GM12878 (cell line): ENCODE data around the gene HUS1B. TPM values are rescaled to one million over a fixed set of nuclear protein-coding genes. Genes with fewer than 3 reads are reported as not detected.

ENCODE experiments used
- ATAC-seq: fragments of 200-7000 bp; cut with Tn5 transposase; 3 replicates; pipeline ENCODE4 v1.9.1; 2020; ENCODE audit warnings: mild to moderate bottlenecking, moderate library complexity
- BruUV-seq: library from RNA; stranded (reverse); fragments of 400-500 nt; replicated peaks from 2 replicates; lab custom pipeline; 2021; lab: Mats Ljungman, UMichigan
- CTCF ChIA-PET: fragments of 300-600 bp; sonication (Branson Sonifier 250); formaldehyde crosslinking; extraction: SDS; loops from one replicate; lab custom pipeline; 2021; ENCODE audit warnings: inconsistent platforms; lab: Yijun Ruan, JAX
- POLR2A ChIA-PET: fragments of 350-600 bp; formaldehyde crosslinking; extraction: SDS; loops from one replicate; lab custom pipeline; 2021; ENCODE audit warnings: inconsistent platforms; lab: Charles Lee
- RAD21 ChIA-PET: fragments of 300-600 bp; sonication (Branson Sonifier 250); formaldehyde crosslinking; loops from one replicate; lab custom pipeline; 2023; ENCODE audit warnings: antibody characterized with exemption; ENCODE audit not compliant: unreplicated experiment; lab: Charles Lee
- SMC1A ChIA-PET: fragments of 300-600 bp; sonication (Branson Sonifier 250); formaldehyde crosslinking; loops from one replicate; lab custom pipeline; 2023; ENCODE audit not compliant: unreplicated experiment, uncharacterized antibody; lab: Charles Lee
- DNase-seq: peaks from one replicate; pipeline ENCODE4 v3.0.0-alpha.2; 2011; ENCODE audit warnings: low read depth, low spot score
- FAIRE-seq: peaks from 3 replicates; lab custom pipeline; 2011; peaks lifted over from hg19 to GRCh38; lab: Jason Lieb, UNC
- H2AFZ ChIP-seq: 2 replicates; pipeline ENCODE4 v1.6.0; 2011; ENCODE audit warnings: low read depth, low read length, control low read depth; ENCODE audit not compliant: control insufficient read depth
- H3K27ac ChIP-seq: 2 replicates; pipeline ENCODE4 v1.5.1; 2011; ENCODE audit warnings: control low read depth; ENCODE audit not compliant: control insufficient read depth, insufficient read depth
- H3K27me3 ChIP-seq, 2 experiments: replicated peaks in 1 of 2; 2 replicates each; pipeline versions ENCODE4 v1.6.0 to v1.6.1; 2011; ENCODE audit warnings: low read length in 1 of 2; ENCODE audit not compliant: control insufficient read depth in 2 of 2, insufficient read depth in 2 of 2
- H3K36me3 ChIP-seq, 2 experiments: 2 replicates each; pipeline ENCODE4 v1.5.1; 2011; ENCODE audit warnings: low read length in 1 of 2; ENCODE audit not compliant: control insufficient read depth in 2 of 2, insufficient read depth in 2 of 2
- H3K4me1 ChIP-seq: 2 replicates; pipeline ENCODE4 v1.6.1; 2011; ENCODE audit warnings: mild to moderate bottlenecking, low read length, moderate library complexity, mixed read lengths; ENCODE audit not compliant: control insufficient read depth, insufficient read depth
- H3K4me2 ChIP-seq: 2 replicates; pipeline ENCODE4 v1.6.0; 2011; ENCODE audit warnings: control low read depth; ENCODE audit not compliant: control insufficient read depth, insufficient read depth
- H3K4me3 ChIP-seq: fragments of 200-600 bp; sonication (generic); 2 replicates; pipeline ENCODE4 v1.5.1; 2016
- H3K79me2 ChIP-seq: 2 replicates; pipeline ENCODE4 v1.6.0; 2011; ENCODE audit warnings: low read length; ENCODE audit not compliant: control insufficient read depth, insufficient read depth
- H3K9ac ChIP-seq: 2 replicates; pipeline ENCODE4 v1.8.0; 2011; ENCODE audit warnings: low read length, control low read depth, mixed read lengths; ENCODE audit not compliant: control insufficient read depth, insufficient read depth
- H3K9me3 ChIP-seq: replicated peaks from 3 replicates; pipeline ENCODE4 v1.5.1; 2011; ENCODE audit warnings: mild to moderate bottlenecking, low read length; ENCODE audit not compliant: control insufficient read depth, insufficient read depth
- H4K20me1 ChIP-seq: 2 replicates; pipeline ENCODE4 v1.6.0; 2011; ENCODE audit not compliant: control insufficient read depth, insufficient read depth
- CHD4 ChIP-seq: fragments of 200-600 bp; sonication (generic); IDR thresholded peaks from 2 replicates; pipeline ENCODE4 v1.6.1; 2016; ENCODE audit warnings: mild to moderate bottlenecking
- CTCF ChIP-seq, 3 experiments: IDR thresholded peaks in 2 of 3; conservative IDR thresholded peaks in 1 of 3; 2 replicates each; pipeline ENCODE4 v1.5.1; 2011; ENCODE audit warnings: low read depth in 3 of 3, low read length in 3 of 3, mild to moderate bottlenecking in 3 of 3, control low read depth in 2 of 3, moderate library complexity in 2 of 3, inconsistent platforms in 1 of 3, mixed read lengths in 1 of 3; ENCODE audit not compliant: control insufficient read depth in 2 of 3, insufficient read depth in 1 of 3; ENCODE audit errors: extremely low read depth in 1 of 3
- FOXK2 ChIP-seq: fragments of 450-650 bp; IDR thresholded peaks from 2 replicates; pipeline ENCODE4 v1.6.1; 2017; ENCODE audit warnings: mild to moderate bottlenecking, moderate library complexity
- FOXM1 ChIP-seq: IDR thresholded peaks from 2 replicates; pipeline ENCODE4 v1.6.1; 2012; ENCODE audit warnings: low read depth, mild to moderate bottlenecking, inconsistent platforms, low read length, moderate library complexity
- IKZF1 ChIP-seq: fragments of 450-650 bp; conservative IDR thresholded peaks from 2 replicates; pipeline ENCODE4 v1.6.1; 2017; ENCODE audit warnings: antibody characterized with exemption, mild to moderate bottlenecking
- JUND ChIP-seq: IDR thresholded peaks from 2 replicates; pipeline ENCODE4 v1.6.1; 2012; ENCODE audit warnings: low read depth, mild to moderate bottlenecking, low read length, improper control_type of control experiment, moderate library complexity
- NBN ChIP-seq: fragments of 450-650 bp; IDR thresholded peaks from 2 replicates; pipeline ENCODE4 v1.6.1; 2016
- PRDM15 ChIP-seq: fragments of 450-650 bp; formaldehyde crosslinking; IDR thresholded peaks from 2 replicates; pipeline ENCODE4 v1.4.0; 2020; ENCODE audit warnings: mild to moderate bottlenecking, moderate library complexity
- RUNX3 ChIP-seq: IDR thresholded peaks from 2 replicates; pipeline ENCODE4 v1.6.1; 2012; ENCODE audit warnings: low read length, inconsistent platforms
- SKIL ChIP-seq: fragments of 450-650 bp; IDR thresholded peaks from 2 replicates; pipeline ENCODE4 v1.6.1; 2017; ENCODE audit warnings: mild to moderate bottlenecking, low read depth, inconsistent platforms; ENCODE audit not compliant: poor library complexity, severe bottlenecking
- SMC3 ChIP-seq: IDR thresholded peaks from 2 replicates; pipeline ENCODE4 v1.6.1; 2011; ENCODE audit warnings: low read length, improper control_type of control experiment, borderline replicate concordance
- SPI1 ChIP-seq: IDR thresholded peaks from 2 replicates; pipeline ENCODE4 v1.6.1; 2011; ENCODE audit warnings: low read depth, mild to moderate bottlenecking, low read length, moderate library complexity, borderline replicate concordance; ENCODE audit not compliant: insufficient read depth
- ZBTB33 ChIP-seq: fragments of 450-650 bp; IDR thresholded peaks from 2 replicates; pipeline ENCODE4 v1.6.1; 2017; ENCODE audit warnings: mild to moderate bottlenecking
- ZNF274 ChIP-seq: IDR thresholded peaks from one replicate; pipeline ENCODE4 v1.8.0; 2011; ENCODE audit not compliant: insufficient read length, insufficient read depth
- WGBS: methylation state at CpG from one replicate; pipeline ENCODE4 v1.1.6; 2016; ENCODE audit warnings: low lambda C conversion rate; ENCODE audit not compliant: insufficient replicate concordance, insufficient coverage; ENCODE audit errors: missing lambda C conversion rate; 5-methylcytosine and 5-hydroxymethylcytosine counted together
- in situ Hi-C: fragments of 300-500 bp; cut with MboI; formaldehyde crosslinking; loops from 9 replicates; pipeline ENCODE4 v1.14.3; 2018; ENCODE audit warnings: mixed read lengths
- intact Hi-C: fragments of 100-400 bp; cut with micrococcal nuclease; formaldehyde crosslinking; loops from one replicate; pipeline ENCODE4 v1.14.2; 2022; ENCODE audit not compliant: unreplicated experiment
- polyA plus RNA-seq, 11 experiments: library from polyadenylated mRNA; depleted of rRNA in 4 of 11; unstranded in 6 of 11; stranded (reverse) in 5 of 11; fragments of >200 nt; fragmentation: Nextera tagmentation in 4 of 11; fragmentation: Illumina TruSeq in 1 of 11; extraction: Ambion mirVana in 4 of 11; extraction: Trizol in 1 of 11; gene quantifications; 1 replicate in 1 of 11; 2 replicates in 10 of 11; pipeline versions ENCODE4 v1.2.1 to v1.2.3, GENCODE V29; 2011 to 2016; ENCODE audit warnings: inconsistent platforms in 2 of 11, missing spikeins in 2 of 11, low read depth in 1 of 11
- total RNA-seq, 4 experiments: library from RNA; depleted of rRNA in 3 of 4; stranded (reverse); fragments of >200 nt in 3 of 4; fragmentation: Illumina TruSeq in 1 of 4; extraction: Trizol in 1 of 4; gene quantifications; 2 replicates each; pipeline versions ENCODE4 v1.2.1 to v1.2.3, GENCODE V29; 2013 to 2021

The HUS1B gene
- total and polyA plus RNA-seq, 10 of the 15 experiments (the other 5 are each of a cell fraction or from before 2014, with no cell fraction given), result 0.11 to 1.3 (median 0.68) TPM; not detected in 3

GRCh38 chr6:635233-635632 lies 21.7 kb downstream of the HUS1B start (continued):
- TF ChIP-seq FOXK2, result no peak
- no peak for TF ChIP-seq ZBTB33
- TF ChIP-seq IKZF1, result no peak

GRCh38 chr6:633611-634010 lies 23.3 kb downstream of the HUS1B start:
- Histone ChIP-seq H3K4me3 (no peak overlapping the region), H3K27ac (no peak overlapping the region), H3K36me3 (peaks cover 0 to 3% of the 10 kb centered on the region in 2 experiments; a peak in 2 of 4 replicates), H3K79me2 (no peaks in the 10 kb centered on the region; the same call in 1 of the 2 replicates), H3K27me3 (no peaks in the 10 kb centered on the region), H2AFZ (no peak overlapping the region), H4K20me1 (no peaks in the 10 kb centered on the region), H3K9me3 (no peaks in the 10 kb centered on the region), H3K4me2 (no peak overlapping the region), H3K9ac (no peak overlapping the region), H3K4me1 (peaks cover 13% of the 10 kb centered on the region)
- RAD21 ChIA-PET, result no interaction called here
- WGBS, result 7% methylated on average over 1 of the region's 1 CpG
- FAIRE-seq, result no peak
- no peak for DNase-seq
- SMC1A ChIA-PET, result no interaction called here
- POLR2A ChIA-PET, result no interaction called here
- in situ Hi-C loops (no loop called here), intact Hi-C loops (no loop called here)
- no TSS peak for BruUV-seq
- CTCF ChIA-PET, result no interaction called here
- no peak for ATAC-seq
- TF ChIP-seq SMC3, result no peak
- no peak for TF ChIP-seq ZNF274
- TF ChIP-seq RUNX3, result no peak
- no peak for TF ChIP-seq CHD4
- TF ChIP-seq SPI1, result no peak
- TF ChIP-seq PRDM15 (CRISPR knock-in tag), result no peak
- no peak for TF ChIP-seq JUND
- no peak for TF ChIP-seq NBN
- no peak for TF ChIP-seq CTCF (IDR thresholded peaks at IDR 0.05 in 2 of 3, conservative IDR thresholded peaks at IDR 0.05 in 1 of 3; ENCODE audit: control insufficient read depth in 2 of 3, extremely low read depth in 1 of 3, insufficient read depth in 1 of 3, low read depth in 3 of 3, low read length in 3 of 3)
- TF ChIP-seq FOXM1, result no peak
- TF ChIP-seq SKIL, result no peak
